Natural killer cell (primary cell): ENCODE data around the gene KLHDC8A. TPM values are rescaled to one million over a fixed set of nuclear protein-coding genes. Genes with fewer than 3 reads are reported as not detected.

Experiments
- ATAC-seq, 3 donors: fragments of 150-1000 bp in 2 of 3; fragments of 200-7000 bp in 1 of 3; cut with Tn5 transposase; 1 replicate in 1 of 3; 2 replicates in 2 of 3; pipeline ENCODE4 v1.10.0; 2021; ENCODE audit warnings: mild to moderate bottlenecking in 2 of 3, moderate library complexity in 2 of 3
- DNase-seq, 2 donors: peaks; one replicate each; pipeline versions ENCODE4 v3.0.0 to v3.0.0-alpha.2; 2013 to 2021; ENCODE audit warnings: mixed read lengths in 1 of 2
- H3K27ac ChIP-seq: one replicate; pipeline ENCODE4 v1.5.1; 2013; ENCODE audit warnings: mild to moderate bottlenecking, low read length
- H3K27me3 ChIP-seq: one replicate; pipeline ENCODE4 v1.6.1; 2013; ENCODE audit warnings: low read length; ENCODE audit not compliant: control insufficient read depth, insufficient read depth
- H3K36me3 ChIP-seq: one replicate; pipeline ENCODE4 v1.6.1; 2013; ENCODE audit warnings: low read length; ENCODE audit not compliant: control insufficient read depth, insufficient read depth
- H3K4me1 ChIP-seq: one replicate; pipeline ENCODE4 v1.6.1; 2013; ENCODE audit warnings: low read length; ENCODE audit not compliant: control insufficient read depth, insufficient read depth
- H3K4me3 ChIP-seq: one replicate; pipeline ENCODE4 v1.5.1; 2013; ENCODE audit warnings: low read length
- H3K9me3 ChIP-seq: one replicate; pipeline ENCODE4 v1.6.1; 2013; ENCODE audit warnings: low read length; ENCODE audit not compliant: control insufficient read depth, insufficient read depth
- H3K27ac Mint-ChIP-seq, 2 donors: one replicate each; pipeline ENCODE4 v1.8.0; 2022; ENCODE audit warnings: mild to moderate bottlenecking in 2 of 2, mixed read lengths in 2 of 2, moderate library complexity in 1 of 2
- H3K27me3 Mint-ChIP-seq, 2 donors: one replicate each; pipeline ENCODE4 v1.8.0; 2022; ENCODE audit warnings: low read depth in 2 of 2, mixed read lengths in 2 of 2
- H3K36me3 Mint-ChIP-seq: one replicate; pipeline ENCODE4 v1.8.0; 2022; ENCODE audit warnings: mixed read lengths
- H3K4me1 Mint-ChIP-seq, 2 donors: one replicate each; pipeline ENCODE4 v1.8.0; 2022; ENCODE audit warnings: mixed read lengths in 2 of 2
- H3K4me3 Mint-ChIP-seq: one replicate; pipeline ENCODE4 v1.8.0; 2022; ENCODE audit warnings: mild to moderate bottlenecking, moderate library complexity, mixed read lengths
- H3K9me3 Mint-ChIP-seq, 2 donors: one replicate each; pipeline ENCODE4 v1.8.0; 2022; ENCODE audit warnings: mixed read lengths in 2 of 2
- WGBS: methylation state at CpG from one replicate; pipeline ENCODE4 v1.1.7; 2013; ENCODE audit warnings: missing lambda C conversion rate; ENCODE audit not compliant: insufficient coverage; 5-methylcytosine and 5-hydroxymethylcytosine counted together
- intact Hi-C: fragments of 100-400 bp; cut with micrococcal nuclease; formaldehyde crosslinking; loops from one replicate; pipeline ENCODE4 v1.14.2; 2022
- total RNA-seq, 4 donors: library from RNA; stranded (reverse); fragments of 120-200 nt in 1 of 4; gene quantifications; one replicate each; pipeline versions ENCODE4 v1.2.3 to v1.2.4, GENCODE V29; 2013 to 2022
- TF ChIP-seq, protein P1 (sequence below): fragments of 200-600 bp; IDR thresholded peaks from one replicate; pipeline ENCODE4 v1.8.0; 2022; ENCODE audit warnings: antibody characterized with exemption

KLHDC8A gene
- total RNA-seq, 3 donors from 2014 or later (not counting 1 experiment from before 2014, with no cell fraction given), result not detected

DNA sequence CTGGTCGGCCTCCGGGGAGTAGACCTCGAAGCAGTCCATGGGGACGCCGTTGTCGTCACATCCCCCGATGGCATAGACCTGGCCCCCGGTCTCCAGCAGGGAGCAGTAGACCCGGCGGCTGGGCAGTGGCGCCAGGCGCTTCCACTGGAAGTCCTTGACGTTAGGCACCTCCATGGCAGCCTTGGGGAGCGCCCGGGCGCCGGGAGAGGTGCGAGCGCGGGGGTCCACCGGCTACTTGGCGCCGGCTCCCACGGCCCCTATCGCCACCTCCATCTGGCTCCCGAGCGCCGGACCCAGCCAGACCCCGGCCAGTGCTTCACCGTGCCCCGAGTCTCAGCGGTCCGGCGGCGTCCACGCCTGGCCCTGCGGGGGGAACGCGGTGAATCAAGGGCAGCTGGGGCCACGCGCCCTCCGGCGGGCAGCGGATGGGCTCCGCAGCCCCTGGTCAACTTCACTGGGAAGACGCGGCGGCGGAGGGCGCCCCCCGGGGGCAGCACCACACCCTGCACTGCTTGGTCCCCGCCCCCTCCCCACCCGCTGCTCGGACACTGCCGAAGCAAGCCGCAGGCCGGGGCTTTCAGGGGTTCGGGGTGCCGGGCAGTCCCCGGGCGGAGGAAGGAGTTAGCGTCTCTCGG is 13.2 kb downstream of the KLHDC8A start:
- peak in 2 of 3 donors; percentile 28 to 41 for ATAC-seq

DNA sequence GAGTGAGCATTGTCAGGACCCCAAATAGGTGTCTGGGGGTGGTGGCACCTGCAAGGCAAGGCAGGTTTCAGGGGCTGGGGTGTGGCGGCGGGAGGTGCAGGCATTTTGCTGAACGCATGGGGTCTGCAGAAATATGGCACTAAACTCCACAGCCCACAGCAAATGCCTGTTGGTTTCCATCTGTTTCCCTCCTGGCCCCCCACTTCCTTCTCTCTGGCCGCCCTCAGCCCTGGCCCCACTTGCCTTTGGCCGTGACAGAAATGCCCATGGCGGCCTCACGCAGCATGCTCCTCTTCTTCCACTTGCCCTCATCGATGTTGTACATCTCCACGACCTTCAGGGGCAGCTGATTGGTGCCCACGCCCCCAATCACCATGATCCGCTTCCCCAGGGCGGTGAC is 13.7 kb downstream of the KLHDC8A start:
- TF ChIP-seq, protein P1, sequence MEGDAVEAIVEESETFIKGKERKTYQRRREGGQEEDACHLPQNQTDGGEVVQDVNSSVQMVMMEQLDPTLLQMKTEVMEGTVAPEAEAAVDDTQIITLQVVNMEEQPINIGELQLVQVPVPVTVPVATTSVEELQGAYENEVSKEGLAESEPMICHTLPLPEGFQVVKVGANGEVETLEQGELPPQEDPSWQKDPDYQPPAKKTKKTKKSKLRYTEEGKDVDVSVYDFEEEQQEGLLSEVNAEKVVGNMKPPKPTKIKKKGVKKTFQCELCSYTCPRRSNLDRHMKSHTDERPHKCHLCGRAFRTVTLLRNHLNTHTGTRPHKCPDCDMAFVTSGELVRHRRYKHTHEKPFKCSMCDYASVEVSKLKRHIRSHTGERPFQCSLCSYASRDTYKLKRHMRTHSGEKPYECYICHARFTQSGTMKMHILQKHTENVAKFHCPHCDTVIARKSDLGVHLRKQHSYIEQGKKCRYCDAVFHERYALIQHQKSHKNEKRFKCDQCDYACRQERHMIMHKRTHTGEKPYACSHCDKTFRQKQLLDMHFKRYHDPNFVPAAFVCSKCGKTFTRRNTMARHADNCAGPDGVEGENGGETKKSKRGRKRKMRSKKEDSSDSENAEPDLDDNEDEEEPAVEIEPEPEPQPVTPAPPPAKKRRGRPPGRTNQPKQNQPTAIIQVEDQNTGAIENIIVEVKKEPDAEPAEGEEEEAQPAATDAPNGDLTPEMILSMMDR, result no peak
- Mint-ChIP-seq H3K4me1 (peaks cover 4 to 17% of the 10 kb centered on the region in 2 donors), H3K27ac (no peak overlapping the region), H3K9me3 (no peaks in the 10 kb centered on the region), H3K36me3 (no peaks in the 10 kb centered on the region), H3K4me3 (no peak overlapping the region), H3K27me3 (peaks cover 39 to 49% of the 10 kb centered on the region in 2 donors)
- peaks cover 21% of the 10 kb centered on the region for H3K27me3 ChIP-seq
- no peaks in the 10 kb centered on the region for H3K36me3 ChIP-seq
- WGBS, result 48% methylated on average over 12 of the region's 12 CpGs
- no peak for DNase-seq
- H3K4me1 ChIP-seq, result peaks cover 14% of the 10 kb centered on the region
- H3K27ac ChIP-seq, result no peak overlapping the region
- intact Hi-C loops, result no loop called here
- ATAC-seq, result no peak
- no peaks in the 10 kb centered on the region for H3K9me3 ChIP-seq
- no peak overlapping the region for H3K4me3 ChIP-seq

More for the DNA sequence above, 13.2 kb downstream of the KLHDC8A start:
- H3K4me1 ChIP-seq, result peaks cover 14% of the 10 kb centered on the region
- no peaks in the 10 kb centered on the region for H3K9me3 ChIP-seq
- H3K36me3 Mint-ChIP-seq, result no peaks in the 10 kb centered on the region
- DNase-seq, result peak in 1 of 2 donors; percentile 29
- peaks cover 36 to 49% of the 10 kb centered on the region in 2 donors for H3K27me3 Mint-ChIP-seq
- H3K4me3 Mint-ChIP-seq, result no peak overlapping the region
- H3K9me3 Mint-ChIP-seq, result no peaks in the 10 kb centered on the region
- H3K4me1 Mint-ChIP-seq, result peaks cover 4 to 17% of the 10 kb centered on the region in 2 donors
- intact Hi-C loops, result no loop called here
- WGBS, result 4% methylated on average over 63 of the region's 63 CpGs
- H3K27ac ChIP-seq, result no peak overlapping the region
- H3K27me3 ChIP-seq, result peaks cover 21% of the 10 kb centered on the region
- no peak overlapping the region for H3K4me3 ChIP-seq
- H3K36me3 ChIP-seq, result no peaks in the 10 kb centered on the region
- TF ChIP-seq, protein P1, result no peak
- H3K27ac Mint-ChIP-seq, result no peak overlapping the region

DNA sequence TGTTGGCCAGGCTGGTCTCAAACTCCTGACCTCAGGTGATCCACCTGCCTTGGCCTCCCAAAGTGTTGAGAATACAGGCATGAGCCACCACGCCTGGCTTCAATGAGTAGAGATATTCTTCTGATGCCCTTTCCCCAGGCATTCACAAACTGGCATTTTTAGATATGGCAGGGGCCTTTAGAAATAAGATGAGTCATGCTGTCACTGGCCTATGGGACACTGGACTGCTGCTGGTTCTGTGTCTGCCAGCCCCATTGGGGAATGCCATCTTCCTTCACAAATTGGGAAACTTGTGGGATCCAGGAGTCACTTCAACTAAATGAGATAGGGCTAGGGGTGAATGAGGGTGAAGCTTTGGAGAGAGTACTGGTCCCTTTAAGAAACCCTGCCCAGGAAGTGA is 16.0 kb downstream of the KLHDC8A start:
- H3K9me3 ChIP-seq, result no peaks in the 10 kb centered on the region
- H3K9me3 Mint-ChIP-seq, result no peaks in the 10 kb centered on the region
- TF ChIP-seq, protein P1, result no peak
- 100% methylated on average over 1 of the region's 1 CpG for WGBS
- peaks cover 14% of the 10 kb centered on the region for H3K4me1 ChIP-seq
- intact Hi-C loops, result no loop called here
- H3K4me3 Mint-ChIP-seq, result no peak overlapping the region
- peaks cover 4 to 17% of the 10 kb centered on the region in 2 donors for H3K4me1 Mint-ChIP-seq
- H3K36me3 ChIP-seq, result no peaks in the 10 kb centered on the region
- no peak overlapping the region for H3K27ac ChIP-seq
- peaks cover 28 to 36% of the 10 kb centered on the region in 2 donors for H3K27me3 Mint-ChIP-seq
- no peaks in the 10 kb centered on the region for H3K36me3 Mint-ChIP-seq
- DNase-seq (no peak), ATAC-seq (no peak)
- no peak overlapping the region for H3K27ac Mint-ChIP-seq
- H3K27me3 ChIP-seq, result peaks cover 18% of the 10 kb centered on the region
- H3K4me3 ChIP-seq, result no peak overlapping the region

DNA sequence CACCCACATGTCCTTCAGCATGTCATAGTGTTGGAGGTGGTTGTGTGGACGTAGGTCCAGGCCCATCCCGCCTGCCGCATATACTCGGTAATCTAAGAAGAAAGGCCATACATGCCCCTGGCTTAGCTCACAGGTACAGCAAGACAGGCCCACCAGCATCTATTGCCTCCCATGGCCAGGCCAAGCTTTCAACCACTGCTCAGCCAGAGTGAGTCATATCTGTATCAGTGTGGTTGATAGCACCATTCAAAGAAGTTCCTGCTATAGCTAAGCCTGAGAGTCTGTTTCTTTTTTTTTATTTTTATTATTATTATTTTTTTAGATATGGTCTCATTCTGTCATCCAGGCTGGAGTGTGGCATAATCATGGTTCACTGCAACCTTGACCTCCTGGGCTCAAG is 17.0 kb downstream of the KLHDC8A start:
- Mint-ChIP-seq H3K27me3 (peaks cover 24 to 26% of the 10 kb centered on the region in 2 donors), H3K9me3 (no peaks in the 10 kb centered on the region)

More for the DNA sequence above, 17.0 kb downstream of the KLHDC8A start:
- Mint-ChIP-seq H3K27ac (no peak overlapping the region), H3K36me3 (no peaks in the 10 kb centered on the region), H3K4me1 (peaks cover 4 to 16% of the 10 kb centered on the region in 2 donors), H3K4me3 (no peak overlapping the region)
- DNase-seq (no peak), ATAC-seq (no peak)
- H3K27ac ChIP-seq, result no peak overlapping the region
- peaks cover 15% of the 10 kb centered on the region for H3K27me3 ChIP-seq
- no peaks in the 10 kb centered on the region for H3K36me3 ChIP-seq
- peaks cover 14% of the 10 kb centered on the region for H3K4me1 ChIP-seq
- 69% methylated on average over 4 of the region's 4 CpGs for WGBS
- H3K9me3 ChIP-seq, result no peaks in the 10 kb centered on the region
- TF ChIP-seq, protein P1, result no peak
- intact Hi-C loops, result no loop called here
- H3K4me3 ChIP-seq, result no peak overlapping the region
